Coronary artery (tissue), 2 donors: ENCODE measurements around the gene TTC7B.

Source experiments
- DNase-seq: peaks from one replicate; pipeline ENCODE4 v3.0.0-alpha.2; 2017; ENCODE audit warnings: low spot score
- H3K27ac ChIP-seq, 2 donors: fragments of 200-600 bp; sonication (generic); one replicate each; pipeline ENCODE4 v1.5.1; 2016 to 2019
- H3K4me3 ChIP-seq: fragments of 200-600 bp; sonication (generic); 2 replicates; pipeline ENCODE4 v1.5.1; 2016; ENCODE audit warnings: mild to moderate bottlenecking, moderate library complexity
- CTCF ChIP-seq: fragments of 200-600 bp; sonication (generic); IDR thresholded peaks from one replicate; pipeline ENCODE4 v1.5.1; 2019; ENCODE audit warnings: antibody characterized with exemption

TTC7B gene

DNA sequence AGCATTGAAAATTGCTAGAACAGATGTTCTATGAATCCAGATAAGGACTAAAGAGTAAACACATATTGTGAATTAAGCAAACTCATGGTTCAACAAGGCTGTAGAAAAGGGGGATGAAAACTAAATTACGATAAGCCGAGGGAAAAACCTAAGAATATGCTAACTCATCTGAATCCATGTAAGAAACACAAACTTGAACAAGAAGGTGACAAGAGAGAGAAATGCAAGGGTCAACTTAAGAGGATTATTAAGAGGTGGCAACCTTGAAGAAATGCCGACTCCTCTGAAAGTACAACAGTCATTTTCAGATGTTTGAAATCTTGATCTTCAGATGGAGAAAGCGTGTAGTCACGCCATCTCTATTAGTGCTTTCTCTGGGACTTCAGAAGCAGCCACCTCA, 128.6 kb downstream of the TTC7B start:
- no peak for DNase-seq
- H3K4me3 ChIP-seq: no peak overlapping the region
- no peak for TF ChIP-seq CTCF
- no peak overlapping the region for H3K27ac ChIP-seq

DNA sequence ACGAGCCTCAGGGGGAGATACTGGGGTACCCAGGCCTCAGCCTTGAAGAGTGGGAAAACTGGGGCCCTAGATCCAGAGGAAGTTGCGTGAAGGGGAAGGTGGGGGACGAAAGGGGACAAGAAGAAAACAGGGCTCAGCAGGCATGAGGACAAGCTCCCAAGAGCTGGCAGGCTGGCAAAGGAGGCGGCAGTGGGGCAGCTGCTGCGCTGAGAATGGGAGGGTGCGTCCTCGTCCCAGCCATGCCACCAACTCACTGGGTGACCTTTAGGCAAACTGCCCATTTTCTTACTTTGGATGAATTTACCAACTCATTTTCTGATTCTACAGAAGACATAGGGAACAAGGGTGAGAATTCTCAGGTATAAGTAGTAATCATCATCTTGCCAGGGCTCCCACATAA, 133.6 kb downstream of the TTC7B start:
- DNase-seq: no peak
- no peak overlapping the region for H3K27ac ChIP-seq
- TF ChIP-seq CTCF: no peak
- no peak overlapping the region for H3K4me3 ChIP-seq

- no peak for TF ChIP-seq CTCF
- no peak for DNase-seq
- Histone ChIP-seq H3K4me3 (no peak overlapping the region), H3K27ac (no peak overlapping the region)
These were observed 134.3 kb downstream of the TTC7B start for GRCh38 chr14:90681929-90682328.

- no peak for TF ChIP-seq CTCF
- Histone ChIP-seq H3K27ac (no peak overlapping the region), H3K4me3 (no peak overlapping the region)
- DNase-seq: no peak
These were observed 137.3 kb downstream of the TTC7B start for GRCh38 chr14:90678846-90679362.

- Histone ChIP-seq H3K4me3 (no peak overlapping the region), H3K27ac (no peak overlapping the region)
- DNase-seq: no peak
- no peak for TF ChIP-seq CTCF
These were observed 137.8 kb downstream of the TTC7B start for GRCh38 chr14:90678420-90678819.

- Histone ChIP-seq H3K4me3 (no peak overlapping the region), H3K27ac (peak overlapping the region in 1 of 2 donors; percentile 55)
- no peak for DNase-seq
These were observed 138.7 kb downstream of the TTC7B start for GRCh38 chr14:90677484-90678050.

More at GRCh38 chr14:90677484-90678050, 138.7 kb downstream of the TTC7B start:
- TF ChIP-seq CTCF: no peak
